ENCODE results near the gene PCSK4. TPM values are rescaled to one million over a fixed set of nuclear protein-coding genes. Genes with fewer than 3 reads are reported as not detected.
A peak's percentile ranks its signal among the peaks of the same experiment; 100 is the strongest.

The PCSK4 gene
- total and polyA plus RNA-seq, 9 of the 15 experiments (the other 6 are each of a cell fraction or from before 2014, with no cell fraction given): 0.01 to 9.1 (median 2.1) TPM; not detected in 1

DNA sequence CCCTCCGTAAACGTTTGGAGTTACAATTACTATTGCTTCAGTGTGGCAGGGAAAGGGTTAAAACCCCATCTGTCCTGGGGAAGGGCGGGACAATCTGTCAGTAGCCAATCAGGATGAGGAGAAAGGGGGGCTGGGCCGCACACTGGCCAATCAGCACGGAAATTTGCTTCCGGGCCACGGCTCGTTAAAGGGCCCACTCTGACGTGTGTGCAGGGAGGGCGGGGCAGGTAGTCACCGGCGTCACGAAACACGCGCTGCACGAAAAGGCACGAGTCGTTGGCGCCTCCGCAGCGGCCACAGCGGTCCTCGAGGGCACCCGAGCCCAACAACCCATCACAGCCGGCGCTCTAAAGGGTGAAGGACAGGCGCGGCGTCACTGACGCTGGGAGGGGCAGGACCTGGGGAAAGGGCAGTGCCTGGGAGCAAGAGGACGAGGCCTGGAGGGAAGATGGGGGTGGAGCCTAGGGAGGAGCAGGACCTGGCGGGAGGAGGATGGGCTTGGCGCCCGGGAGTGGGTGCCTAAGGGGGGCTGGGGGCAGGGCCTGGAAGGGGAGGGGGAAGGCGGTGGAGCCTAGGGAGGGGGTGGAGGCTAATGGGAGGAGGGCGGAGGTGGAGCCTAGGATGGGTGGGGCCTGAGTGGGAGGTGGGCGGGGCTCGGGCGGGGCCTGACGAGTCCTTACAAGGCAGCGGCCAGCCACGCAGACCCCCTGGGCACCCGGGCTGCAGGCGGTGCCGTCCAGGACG lies 17.8 kb upstream of the PCSK4 start (continued):
- peak; percentile 51 for TF ChIP-seq POLR2B (IDR thresholded peaks at IDR 0.05; ENCODE audit: low read depth, partially characterized antibody)
- TF ChIP-seq SUPT5H (IDR thresholded peaks at IDR 0.05): peak; percentile 71
- TF ChIP-seq CC2D1A (IDR thresholded peaks at IDR 0.05): no peak
- TF ChIP-seq SP2 (IDR thresholded peaks at IDR 0.05; ENCODE audit: extremely low read depth, low read depth, low read length, poor library complexity, severe bottlenecking): peak; percentile 88
- TF ChIP-seq FOXK1 (CRISPR knock-in tag; IDR thresholded peaks at IDR 0.05; ENCODE audit: borderline replicate concordance): no peak
- TF ChIP-seq, protein P1, sequence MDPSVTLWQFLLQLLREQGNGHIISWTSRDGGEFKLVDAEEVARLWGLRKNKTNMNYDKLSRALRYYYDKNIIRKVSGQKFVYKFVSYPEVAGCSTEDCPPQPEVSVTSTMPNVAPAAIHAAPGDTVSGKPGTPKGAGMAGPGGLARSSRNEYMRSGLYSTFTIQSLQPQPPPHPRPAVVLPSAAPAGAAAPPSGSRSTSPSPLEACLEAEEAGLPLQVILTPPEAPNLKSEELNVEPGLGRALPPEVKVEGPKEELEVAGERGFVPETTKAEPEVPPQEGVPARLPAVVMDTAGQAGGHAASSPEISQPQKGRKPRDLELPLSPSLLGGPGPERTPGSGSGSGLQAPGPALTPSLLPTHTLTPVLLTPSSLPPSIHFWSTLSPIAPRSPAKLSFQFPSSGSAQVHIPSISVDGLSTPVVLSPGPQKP (CRISPR knock-in tag; IDR thresholded peaks at IDR 0.05): no peak
- TF ChIP-seq, protein P2, sequence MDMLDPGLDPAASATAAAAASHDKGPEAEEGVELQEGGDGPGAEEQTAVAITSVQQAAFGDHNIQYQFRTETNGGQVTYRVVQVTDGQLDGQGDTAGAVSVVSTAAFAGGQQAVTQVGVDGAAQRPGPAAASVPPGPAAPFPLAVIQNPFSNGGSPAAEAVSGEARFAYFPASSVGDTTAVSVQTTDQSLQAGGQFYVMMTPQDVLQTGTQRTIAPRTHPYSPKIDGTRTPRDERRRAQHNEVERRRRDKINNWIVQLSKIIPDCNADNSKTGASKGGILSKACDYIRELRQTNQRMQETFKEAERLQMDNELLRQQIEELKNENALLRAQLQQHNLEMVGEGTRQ (CRISPR knock-in tag; IDR thresholded peaks at IDR 0.05): no peak
- TF ChIP-seq YY1 (IDR thresholded peaks at IDR 0.05; ENCODE audit: borderline replicate concordance in 1 of 3, control insufficient read depth in 1 of 3, extremely low read depth in 1 of 3, insufficient read depth in 3 of 3, insufficient read length in 1 of 3, insufficient replicate concordance in 2 of 3, low read depth in 1 of 3, low read length in 2 of 3): peak in 1 of 3 experiments; percentile 8
- no peak for TF ChIP-seq CSDE1 (IDR thresholded peaks at IDR 0.05)
- no peak for TF ChIP-seq NELFE (IDR thresholded peaks at IDR 0.05; ENCODE audit: insufficient read depth, insufficient read length)
- TF ChIP-seq JUND (IDR thresholded peaks at IDR 0.05; ENCODE audit: borderline replicate concordance, low read depth, low read length): peak; percentile 49
- peak; percentile 18; the same call in 1 of the 3 replicates for TF ChIP-seq JUND (tag; IDR thresholded peaks at IDR 0.05; ENCODE audit: borderline replicate concordance, low read depth, low read length)
- TF ChIP-seq, protein P3, sequence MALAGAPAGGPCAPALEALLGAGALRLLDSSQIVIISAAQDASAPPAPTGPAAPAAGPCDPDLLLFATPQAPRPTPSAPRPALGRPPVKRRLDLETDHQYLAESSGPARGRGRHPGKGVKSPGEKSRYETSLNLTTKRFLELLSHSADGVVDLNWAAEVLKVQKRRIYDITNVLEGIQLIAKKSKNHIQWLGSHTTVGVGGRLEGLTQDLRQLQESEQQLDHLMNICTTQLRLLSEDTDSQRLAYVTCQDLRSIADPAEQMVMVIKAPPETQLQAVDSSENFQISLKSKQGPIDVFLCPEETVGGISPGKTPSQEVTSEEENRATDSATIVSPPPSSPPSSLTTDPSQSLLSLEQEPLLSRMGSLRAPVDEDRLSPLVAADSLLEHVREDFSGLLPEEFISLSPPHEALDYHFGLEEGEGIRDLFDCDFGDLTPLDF (CRISPR knock-in tag; IDR thresholded peaks at IDR 0.05): no peak
- TF ChIP-seq RHOXF2B (CRISPR knock-in tag; conservative IDR thresholded peaks at IDR 0.05): peak; percentile 77; the same call in 1 of the 2 replicates
- 0 out of 2 replicates have a peak, but pooled peaks have one; percentile 62 for TF ChIP-seq E2F3 (CRISPR knock-in tag; IDR thresholded peaks at IDR 0.05)
- TF ChIP-seq ETS2 (tag; IDR thresholded peaks at IDR 0.05; ENCODE audit: borderline replicate concordance, poor library complexity, severe bottlenecking): no peak
- TF ChIP-seq, protein P4, sequence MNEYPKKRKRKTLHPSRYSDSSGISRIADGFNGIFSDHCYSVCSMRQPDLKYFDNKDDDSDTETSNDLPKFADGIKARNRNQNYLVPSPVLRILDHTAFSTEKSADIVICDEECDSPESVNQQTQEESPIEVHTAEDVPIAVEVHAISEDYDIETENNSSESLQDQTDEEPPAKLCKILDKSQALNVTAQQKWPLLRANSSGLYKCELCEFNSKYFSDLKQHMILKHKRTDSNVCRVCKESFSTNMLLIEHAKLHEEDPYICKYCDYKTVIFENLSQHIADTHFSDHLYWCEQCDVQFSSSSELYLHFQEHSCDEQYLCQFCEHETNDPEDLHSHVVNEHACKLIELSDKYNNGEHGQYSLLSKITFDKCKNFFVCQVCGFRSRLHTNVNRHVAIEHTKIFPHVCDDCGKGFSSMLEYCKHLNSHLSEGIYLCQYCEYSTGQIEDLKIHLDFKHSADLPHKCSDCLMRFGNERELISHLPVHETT (CRISPR knock-in tag; conservative IDR thresholded peaks at IDR 0.05 in 1 of 2, IDR thresholded peaks at IDR 0.05 in 1 of 2): peak in 1 of 2 experiments; percentile 38; a peak in 1 of 4 replicates
- TF ChIP-seq, protein P5, sequence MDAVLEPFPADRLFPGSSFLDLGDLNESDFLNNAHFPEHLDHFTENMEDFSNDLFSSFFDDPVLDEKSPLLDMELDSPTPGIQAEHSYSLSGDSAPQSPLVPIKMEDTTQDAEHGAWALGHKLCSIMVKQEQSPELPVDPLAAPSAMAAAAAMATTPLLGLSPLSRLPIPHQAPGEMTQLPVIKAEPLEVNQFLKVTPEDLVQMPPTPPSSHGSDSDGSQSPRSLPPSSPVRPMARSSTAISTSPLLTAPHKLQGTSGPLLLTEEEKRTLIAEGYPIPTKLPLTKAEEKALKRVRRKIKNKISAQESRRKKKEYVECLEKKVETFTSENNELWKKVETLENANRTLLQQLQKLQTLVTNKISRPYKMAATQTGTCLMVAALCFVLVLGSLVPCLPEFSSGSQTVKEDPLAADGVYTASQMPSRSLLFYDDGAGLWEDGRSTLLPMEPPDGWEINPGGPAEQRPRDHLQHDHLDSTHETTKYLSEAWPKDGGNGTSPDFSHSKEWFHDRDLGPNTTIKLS (IDR thresholded peaks at IDR 0.05; ENCODE audit: borderline replicate concordance, low read depth): peak; percentile 78
- TF ChIP-seq ZKSCAN8 (CRISPR knock-in tag; IDR thresholded peaks at IDR 0.05): no peak
- TF ChIP-seq DACH1 (IDR thresholded peaks at IDR 0.05; ENCODE audit: partially characterized antibody): peak; percentile 65
